Measurements from ENCODE around the gene UBR4. TPM values are rescaled to one million over a fixed set of nuclear protein-coding genes. Genes with fewer than 3 reads are reported as not detected.
"Not testable (repeated sequence)": the region's sequence is repeated elsewhere in the genome, so short reads cannot be mapped to it uniquely, and the experiment has no call there.

UBR4 gene
- total and polyA plus RNA-seq, 2 experiments from 2014 or later, result 140 to 175 TPM

- H2AFZ ChIP-seq, result no peak overlapping the region
- H3K36me3 ChIP-seq (replicated peaks; ENCODE audit: insufficient read depth, low read depth), result peaks cover 3% of the 10 kb centered on the region
- H4K20me1 ChIP-seq (ENCODE audit: insufficient read depth, poor library complexity, severe bottlenecking), result no peaks in the 10 kb centered on the region
- no peak overlapping the region for H3K4me2 ChIP-seq
- peak; percentile 26 for DNase-seq (ENCODE audit: low spot score)
- no peaks in the 10 kb centered on the region for H3K79me2 ChIP-seq
- H3K4me3 ChIP-seq, result no peak overlapping the region
- H3K4me1 ChIP-seq (ENCODE audit: insufficient read depth), result peaks cover 7% of the 10 kb centered on the region
- TF ChIP-seq EZH2 (IDR thresholded peaks at IDR 0.05; ENCODE audit: borderline replicate concordance) (no peak), EZH2phosphoT487 (IDR thresholded peaks at IDR 0.05; ENCODE audit: low read depth, severe bottlenecking, unreplicated experiment) (no peak), CTCF (IDR thresholded peaks at IDR 0.05; ENCODE audit: poor library complexity) (peak; percentile 14)
- H3K9me2 ChIP-seq (replicated peaks; ENCODE audit: insufficient read depth), result no peaks in the 10 kb centered on the region
- peak overlapping the region; percentile 23 for H3K27ac ChIP-seq
- no peaks in the 10 kb centered on the region for H3K27me3 ChIP-seq
- no peaks in the 10 kb centered on the region for H3K9me3 ChIP-seq (ENCODE audit: low read depth)
These were observed 22.4 kb upstream of the UBR4 start for GRCh38 chr1:19232524-19232846.

- H3K36me3 ChIP-seq (replicated peaks; ENCODE audit: insufficient read depth, low read depth); H2AFZ ChIP-seq; H4K20me1 ChIP-seq (ENCODE audit: insufficient read depth, poor library complexity, severe bottlenecking); H3K79me2 ChIP-seq; DNase-seq (ENCODE audit: low spot score); H3K27me3 ChIP-seq; H3K4me2 ChIP-seq; H3K9me2 ChIP-seq (replicated peaks; ENCODE audit: insufficient read depth); H3K4me3 ChIP-seq; H3K4me1 ChIP-seq (ENCODE audit: insufficient read depth); H3K9me3 ChIP-seq (ENCODE audit: low read depth): not testable (repeated sequence)
- peak overlapping the region; percentile 23 for H3K27ac ChIP-seq
- 93% methylated on average over 16 of the region's 16 CpGs for WGBS (ENCODE audit: low lambda C conversion rate, missing lambda C conversion rate)
These were observed 21.9 kb upstream of the UBR4 start for GRCh38 chr1:19231736-19232523.

GRCh38 chr1:19229828-19230325, 19.8 kb upstream of the UBR4 start:
- TF ChIP-seq EZH2 (IDR thresholded peaks at IDR 0.05; ENCODE audit: borderline replicate concordance) (no peak), CTCF (IDR thresholded peaks at IDR 0.05; ENCODE audit: poor library complexity) (no peak), EZH2phosphoT487 (IDR thresholded peaks at IDR 0.05; ENCODE audit: low read depth, severe bottlenecking, unreplicated experiment) (no peak)
- 82% methylated on average over 6 of the region's 6 CpGs for WGBS (ENCODE audit: low lambda C conversion rate, missing lambda C conversion rate)

GRCh38 chr1:19229229-19229628, 19.2 kb upstream of the UBR4 start:
- no peaks in the 10 kb centered on the region for H4K20me1 ChIP-seq (ENCODE audit: insufficient read depth, poor library complexity, severe bottlenecking)
- 93% methylated on average over 3 of the region's 3 CpGs for WGBS (ENCODE audit: low lambda C conversion rate, missing lambda C conversion rate)
- no peaks in the 10 kb centered on the region for H3K9me3 ChIP-seq (ENCODE audit: low read depth)
- no peaks in the 10 kb centered on the region for H3K27me3 ChIP-seq
- DNase-seq (ENCODE audit: low spot score), result no peak
- no peaks in the 10 kb centered on the region for H3K9me2 ChIP-seq (replicated peaks; ENCODE audit: insufficient read depth)
- no peak overlapping the region for H3K4me3 ChIP-seq
- peaks cover 3% of the 10 kb centered on the region for H3K36me3 ChIP-seq (replicated peaks; ENCODE audit: insufficient read depth, low read depth)
- H3K27ac ChIP-seq, result peak overlapping the region; percentile 43
- H3K4me2 ChIP-seq, result no peak overlapping the region
- peaks cover 7% of the 10 kb centered on the region for H3K4me1 ChIP-seq (ENCODE audit: insufficient read depth)
- no peak overlapping the region for H2AFZ ChIP-seq
- TF ChIP-seq EZH2 (IDR thresholded peaks at IDR 0.05; ENCODE audit: borderline replicate concordance) (no peak), CTCF (IDR thresholded peaks at IDR 0.05; ENCODE audit: poor library complexity) (no peak), EZH2phosphoT487 (IDR thresholded peaks at IDR 0.05; ENCODE audit: low read depth, severe bottlenecking, unreplicated experiment) (no peak)
- no peaks in the 10 kb centered on the region for H3K79me2 ChIP-seq

More at GRCh38 chr1:19229828-19230325, 19.8 kb upstream of the UBR4 start:
- Histone ChIP-seq H3K36me3 (replicated peaks; ENCODE audit: insufficient read depth, low read depth) (peaks cover 3% of the 10 kb centered on the region), H4K20me1 (ENCODE audit: insufficient read depth, poor library complexity, severe bottlenecking) (no peaks in the 10 kb centered on the region), H2AFZ (no peak overlapping the region), H3K4me3 (no peak overlapping the region), H3K9me2 (replicated peaks; ENCODE audit: insufficient read depth) (no peaks in the 10 kb centered on the region), H3K27me3 (no peaks in the 10 kb centered on the region), H3K9me3 (ENCODE audit: low read depth) (no peaks in the 10 kb centered on the region), H3K4me2 (no peak overlapping the region), H3K4me1 (ENCODE audit: insufficient read depth) (peaks cover 7% of the 10 kb centered on the region), H3K79me2 (no peaks in the 10 kb centered on the region), H3K27ac (peak overlapping the region; percentile 43)
- DNase-seq (ENCODE audit: low spot score), result no peak
